ENCODE results near the gene GLE1. TPM values are rescaled to one million over a fixed set of nuclear protein-coding genes. Genes with fewer than 3 reads are reported as not detected.

GLE1 gene
- total RNA-seq, 4 donors from 2014 or later = 21.4 to 31.2 (median 24.4) TPM

DNA sequence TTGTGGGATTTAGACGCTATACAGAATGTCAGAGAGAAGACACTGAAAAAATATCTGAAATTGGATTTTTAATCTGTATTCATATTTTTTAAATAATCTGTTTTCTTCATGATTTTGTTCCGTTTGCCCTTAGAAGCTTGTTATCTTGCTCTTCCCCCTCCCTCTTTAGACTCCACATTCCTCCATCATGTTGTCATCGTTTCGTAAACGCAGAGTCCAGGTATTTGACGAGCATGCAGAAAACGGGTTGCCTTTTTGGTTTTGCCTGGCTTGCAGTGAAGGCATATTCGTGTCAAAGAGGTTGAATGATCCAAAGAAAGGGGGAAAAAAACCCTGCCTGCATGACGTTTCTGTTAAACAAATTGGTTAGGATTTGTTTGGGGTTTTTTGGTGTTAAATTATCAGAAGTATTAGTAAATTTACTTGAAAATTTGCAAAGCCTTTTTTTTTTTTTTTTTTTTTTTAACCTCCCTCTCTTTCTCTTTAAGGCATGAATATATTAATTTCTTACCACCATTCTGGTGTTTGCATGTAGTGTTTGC lies 50.7 kb downstream of the GLE1 start:
- no peaks in the 10 kb centered on the region for H3K36me3 ChIP-seq
- DNase-seq = no peak
- no peaks in the 10 kb centered on the region for H3K9me3 ChIP-seq
- H3K4me3 ChIP-seq = peak overlapping the region in 3 of 4 donors; percentile 18 to 97 (median 83)
- TF ChIP-seq POLR2A (IDR thresholded peaks at IDR 0.05) = no peak
- TF ChIP-seq, protein P1, sequence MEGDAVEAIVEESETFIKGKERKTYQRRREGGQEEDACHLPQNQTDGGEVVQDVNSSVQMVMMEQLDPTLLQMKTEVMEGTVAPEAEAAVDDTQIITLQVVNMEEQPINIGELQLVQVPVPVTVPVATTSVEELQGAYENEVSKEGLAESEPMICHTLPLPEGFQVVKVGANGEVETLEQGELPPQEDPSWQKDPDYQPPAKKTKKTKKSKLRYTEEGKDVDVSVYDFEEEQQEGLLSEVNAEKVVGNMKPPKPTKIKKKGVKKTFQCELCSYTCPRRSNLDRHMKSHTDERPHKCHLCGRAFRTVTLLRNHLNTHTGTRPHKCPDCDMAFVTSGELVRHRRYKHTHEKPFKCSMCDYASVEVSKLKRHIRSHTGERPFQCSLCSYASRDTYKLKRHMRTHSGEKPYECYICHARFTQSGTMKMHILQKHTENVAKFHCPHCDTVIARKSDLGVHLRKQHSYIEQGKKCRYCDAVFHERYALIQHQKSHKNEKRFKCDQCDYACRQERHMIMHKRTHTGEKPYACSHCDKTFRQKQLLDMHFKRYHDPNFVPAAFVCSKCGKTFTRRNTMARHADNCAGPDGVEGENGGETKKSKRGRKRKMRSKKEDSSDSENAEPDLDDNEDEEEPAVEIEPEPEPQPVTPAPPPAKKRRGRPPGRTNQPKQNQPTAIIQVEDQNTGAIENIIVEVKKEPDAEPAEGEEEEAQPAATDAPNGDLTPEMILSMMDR (IDR thresholded peaks at IDR 0.05) = no peak
- no peaks in the 10 kb centered on the region for H3K27me3 ChIP-seq
- H3K4me1 ChIP-seq = peaks cover 46 to 88% (median 66%) of the 10 kb centered on the region in 3 donors
- intact Hi-C loops (cut with DNase I) = no loop called here
- 26 to 28% methylated on average over 9 of the region's 9 CpGs for WGBS, 2 donors
- peak overlapping the region; percentile 91 to 99 (median 96) for H3K27ac ChIP-seq

- TF ChIP-seq POLR2A (IDR thresholded peaks at IDR 0.05) = no peak
- TF ChIP-seq, protein P1 (IDR thresholded peaks at IDR 0.05) = no peak
- intact Hi-C loops (cut with DNase I) = no loop called here
- Histone ChIP-seq H3K36me3 (no peaks in the 10 kb centered on the region), H3K27ac (peak overlapping the region in 2 of 4 donors; percentile 57 to 98), H3K9me3 (no peaks in the 10 kb centered on the region), H3K4me3 (no peak overlapping the region), H3K27me3 (no peaks in the 10 kb centered on the region), H3K4me1 (peaks cover 41 to 84% (median 56%) of the 10 kb centered on the region in 3 donors)
- WGBS, 2 donors = 74 to 78% methylated on average over 2 of the region's 2 CpGs
- no peak for DNase-seq
These were observed 51.8 kb downstream of the GLE1 start for GRCh38 chr9:128556276-128556675.

- Histone ChIP-seq H3K27ac (peak overlapping the region in 2 of 4 donors; percentile 57 to 80), H3K4me3 (no peak overlapping the region), H3K27me3 (no peaks in the 10 kb centered on the region), H3K4me1 (peaks cover 35 to 77% (median 50%) of the 10 kb centered on the region in 3 donors), H3K36me3 (peaks cover 0 to 5% (median 4%) of the 10 kb centered on the region in 3 donors), H3K9me3 (no peaks in the 10 kb centered on the region)
- no peak for DNase-seq
- WGBS, 2 donors = 72 to 74% methylated on average over 5 of the region's 5 CpGs
- TF ChIP-seq POLR2A (IDR thresholded peaks at IDR 0.05) = no peak
- TF ChIP-seq, protein P1 (IDR thresholded peaks at IDR 0.05) = no peak
- intact Hi-C loops (cut with DNase I) = no loop called here
These were observed 52.6 kb downstream of the GLE1 start for GRCh38 chr9:128556926-128557634.

DNA sequence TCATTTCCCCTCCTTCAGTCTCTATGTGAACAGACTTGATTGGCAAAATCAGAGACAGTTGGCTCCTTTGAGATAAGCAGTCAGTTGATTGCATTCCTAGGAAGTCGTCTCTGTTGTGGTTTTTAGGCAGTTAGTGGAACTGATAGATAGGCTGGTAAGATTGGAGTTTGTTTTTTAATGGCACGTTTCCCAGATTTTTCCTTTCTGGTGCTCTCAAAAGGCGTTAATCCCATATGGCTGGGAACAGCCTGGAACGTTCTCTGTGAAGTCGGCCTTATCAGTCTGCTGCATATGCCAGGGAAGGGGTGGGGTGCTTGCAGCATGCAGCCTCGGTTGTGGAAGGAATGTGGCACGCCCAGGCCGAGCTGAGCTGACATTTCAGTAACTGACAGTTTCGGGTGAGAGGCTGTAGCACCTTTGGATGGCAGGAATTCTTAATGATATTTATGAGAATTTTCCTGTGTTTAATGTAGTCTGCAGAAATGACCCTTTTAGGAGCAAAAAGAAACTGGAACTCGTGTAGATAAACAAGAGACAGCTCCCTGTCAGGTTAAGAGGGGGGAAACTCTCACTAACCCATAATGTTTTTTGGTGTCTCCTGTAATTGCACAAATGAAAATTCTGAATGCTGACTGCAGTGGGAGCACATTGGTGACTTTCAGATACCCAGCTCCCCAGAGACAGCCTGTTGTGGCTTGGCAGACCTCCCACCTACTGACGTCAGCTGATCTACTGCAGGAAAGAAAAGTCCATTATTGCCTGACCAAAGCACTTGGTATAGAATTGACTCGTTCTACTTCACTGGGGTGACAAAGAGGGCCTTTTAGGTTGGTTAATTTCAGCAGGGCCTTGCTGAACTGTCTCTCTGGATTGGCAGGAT lies 54.2 kb downstream of the GLE1 start:
- 0 to 3% methylated on average over 12 of the region's 12 CpGs for whole genome bisulfite sequencing, 2 donors
- peaks cover 35 to 72% (median 49%) of the 10 kb centered on the region in 3 donors for H3K4me1 ChIP-seq
- H3K36me3 ChIP-seq = peaks cover 0 to 18% (median 7%) of the 10 kb centered on the region in 3 donors
- H3K9me3 ChIP-seq = no peaks in the 10 kb centered on the region
- H3K4me3 ChIP-seq = peak overlapping the region in 1 of 4 donors; percentile 16
- intact Hi-C loops (cut with DNase I) = no loop called here
- TF ChIP-seq, protein P1 (IDR thresholded peaks at IDR 0.05) = peak in 1 of 6 experiments; percentile 18
- no peak for TF ChIP-seq POLR2A (IDR thresholded peaks at IDR 0.05)
- DNase-seq = no peak
- peak overlapping the region; percentile 72 to 80 (median 76) for H3K27ac ChIP-seq
- H3K27me3 ChIP-seq = no peaks in the 10 kb centered on the region

All from esophagus squamous epithelium (tissue), 5 donors.